ENCODE results near the gene DYNLRB1. TPM values are rescaled to one million over a fixed set of nuclear protein-coding genes. Genes with fewer than 3 reads are reported as not detected.

The DYNLRB1 gene
- total and polyA plus RNA-seq, 2 of the 13 experiments (the other 11 are each of a cell fraction or from before 2014, with no cell fraction given), result 140 to 244 TPM

- Histone ChIP-seq H3K9me3 (ENCODE audit: low read length) (no peaks in the 10 kb centered on the region), H3K36me3 (replicated peaks in 1 of 2; ENCODE audit: control insufficient read depth in 1 of 2, insufficient read depth in 2 of 2, low read length in 2 of 2) (peaks cover 47 to 71% of the 10 kb centered on the region in 2 experiments), H3K79me2 (ENCODE audit: insufficient read depth, low read length) (peaks cover 34% of the 10 kb centered on the region), H3K27ac (ENCODE audit: extremely low read length, insufficient read depth, low read length) (no peak overlapping the region), H2AFZ (ENCODE audit: low read length) (no peak overlapping the region), H3K27me3 (ENCODE audit: control insufficient read depth in 1 of 2, insufficient read depth in 2 of 2, low read length in 2 of 2) (no peaks in the 10 kb centered on the region), H3K4me1 (ENCODE audit: insufficient read depth, low read length) (peaks cover 32% of the 10 kb centered on the region), H3K9ac (ENCODE audit: insufficient read depth, low read depth, low read length) (no peak overlapping the region), H3K4me2 (ENCODE audit: low read depth, low read length) (no peak overlapping the region), H4K20me1 (ENCODE audit: insufficient read depth, low read length) (peaks cover 18% of the 10 kb centered on the region), H3K4me3 (replicated peaks in 1 of 3; ENCODE audit: insufficient read depth in 1 of 3, low read depth in 2 of 3, low read length in 3 of 3) (no peak overlapping the region)
- DNase-seq (ENCODE audit: low spot score) (no peak), ATAC-seq (no peak), FAIRE-seq (no peak)
- 94% methylated on average over 5 of the region's 5 CpGs for WGBS (ENCODE audit: low lambda C conversion rate)
- in situ Hi-C loops (cut with HindIII; ENCODE audit: extremely low pct_ligation_motif_present, low pct_unique_long_range_greater_than_20kb), result no loop called here
- no TSS peak for BruUV-seq (replicated peaks)
- TF ChIP-seq ZNF570 (CRISPR knock-in tag; IDR thresholded peaks at IDR 0.05; ENCODE audit: borderline replicate concordance) (no peak), POLR2G (IDR thresholded peaks at IDR 0.05; ENCODE audit: low read depth, low read length) (0 out of 2 replicates have a peak, but pooled peaks have one; percentile 8), AFF4 (CRISPR knock-in tag; IDR thresholded peaks at IDR 0.05) (no peak)
- ChIA-PET POLR2A (no interaction called here), CTCF (ENCODE audit: low intra/inter-chr PET ratio, low total read pairs) (no interaction called here)
- intact Hi-C loops (cut with micrococcal nuclease; ENCODE audit: unreplicated experiment), result no loop called here
Measured at GRCh38 chr20:34528921-34529297, 12.7 kb downstream of the DYNLRB1 start.

GRCh38 chr20:34529742-34530141 lies 13.5 kb downstream of the DYNLRB1 start:
- intact Hi-C loops (cut with micrococcal nuclease; ENCODE audit: unreplicated experiment), result no loop called here
- WGBS (ENCODE audit: low lambda C conversion rate), result 97% methylated on average over 3 of the region's 3 CpGs
- no peak for ATAC-seq

More at GRCh38 chr20:34529742-34530141, 13.5 kb downstream of the DYNLRB1 start:
- peaks cover 53 to 79% of the 10 kb centered on the region in 2 experiments for H3K36me3 ChIP-seq (replicated peaks in 1 of 2; ENCODE audit: control insufficient read depth in 1 of 2, insufficient read depth in 2 of 2, low read length in 2 of 2)
- no peak overlapping the region for H3K27ac ChIP-seq (ENCODE audit: extremely low read length, insufficient read depth, low read length)
- no peak for DNase-seq (ENCODE audit: low spot score)
- POLR2A ChIA-PET, result interaction anchor here (0.6 kb wide), 1 partner anchor 245 kb away, joined by 3 read pairs; no protein-coding TSS in a partner anchor
- no peaks in the 10 kb centered on the region for H3K9me3 ChIP-seq (ENCODE audit: low read length)
- H3K9ac ChIP-seq (ENCODE audit: insufficient read depth, low read depth, low read length), result no peak overlapping the region
- no peak overlapping the region for H2AFZ ChIP-seq (ENCODE audit: low read length)
- no peaks in the 10 kb centered on the region for H3K27me3 ChIP-seq (ENCODE audit: control insufficient read depth in 1 of 2, insufficient read depth in 2 of 2, low read length in 2 of 2)
- no peak for FAIRE-seq
- peaks cover 15% of the 10 kb centered on the region for H4K20me1 ChIP-seq (ENCODE audit: insufficient read depth, low read length)
- peaks cover 24% of the 10 kb centered on the region for H3K4me1 ChIP-seq (ENCODE audit: insufficient read depth, low read length)
- no peak overlapping the region for H3K4me3 ChIP-seq (replicated peaks in 1 of 3; ENCODE audit: insufficient read depth in 1 of 3, low read depth in 2 of 3, low read length in 3 of 3)
- in situ Hi-C loops (cut with HindIII; ENCODE audit: extremely low pct_ligation_motif_present, low pct_unique_long_range_greater_than_20kb), result no loop called here
- no peak for TF ChIP-seq ZFP90 (CRISPR knock-in tag; IDR thresholded peaks at IDR 0.05; ENCODE audit: borderline replicate concordance)
- TF ChIP-seq RXRB (CRISPR knock-in tag; IDR thresholded peaks at IDR 0.05; ENCODE audit: borderline replicate concordance), result no peak
- TF ChIP-seq ZNF543 (CRISPR knock-in tag; IDR thresholded peaks at IDR 0.05), result no peak
- TF ChIP-seq ZNF121 (CRISPR knock-in tag; IDR thresholded peaks at IDR 0.05), result no peak
- TF ChIP-seq HMG20B (CRISPR knock-in tag; conservative IDR thresholded peaks at IDR 0.05), result no peak
- no peak for TF ChIP-seq TERF1 (CRISPR knock-in tag; IDR thresholded peaks at IDR 0.05)
- no peak for TF ChIP-seq ELF4 (CRISPR knock-in tag; IDR thresholded peaks at IDR 0.05; ENCODE audit: borderline replicate concordance)
- CTCF ChIA-PET (ENCODE audit: low intra/inter-chr PET ratio, low total read pairs), result no interaction called here
- H3K79me2 ChIP-seq (ENCODE audit: insufficient read depth, low read length), result peaks cover 27% of the 10 kb centered on the region
- no TSS peak for BruUV-seq (replicated peaks)
- H3K4me2 ChIP-seq (ENCODE audit: low read depth, low read length), result no peak overlapping the region

Data from HepG2 (cell line).